Activated naive CD8-positive, alpha-beta T cell treated with anti-CD3 and anti-CD28 coated beads, Interleukin-2, amount 10 ng/mL, durations not matched to agents 7 days and 5 days (primary cell): ENCODE measurements around the gene F8. TPM values are rescaled to one million over a fixed set of nuclear protein-coding genes. Genes with fewer than 3 reads are reported as not detected.

Experiments used
- microRNA-seq: library from miRNA; unstranded; fragments of <30 nt; microRNA quantifications from one replicate; pipeline ENCODE4 v1.2.0, GENCODE V29; 2022
- total RNA-seq, 2 experiments: library from RNA; stranded (reverse); gene quantifications; one replicate each; pipeline ENCODE4 v1.2.3, GENCODE V29; 2021

Gene F8
- total RNA-seq, 2 experiments from 2014 or later = 6.8 to 7.8 TPM

Small RNAs within 50 kb of the gene (microRNA-seq; reads per million reads assigned to microRNA genes)
- gene MIR1184-1 = not detected

Other genes with a start within 250 kb of the F8 start
- 10 to 100 TPM; 59.8 to 64.9 TPM for gene MPP1, start 217.2 kb downstream of the F8 start, total RNA-seq
- 1 to 10 TPM in 1 of 2 experiments, not detected in 1; 1.6 TPM for gene SMIM9, start 188.1 kb downstream of the F8 start, total RNA-seq
- 10 to 100 TPM; 47.9 to 50.5 TPM for gene F8A1, start 136.4 kb downstream of the F8 start, total RNA-seq
- 10 to 100 TPM; 44.3 to 47.4 TPM for gene FUNDC2, start 4.1 kb upstream of the F8 start, total RNA-seq
- 1 to 10 TPM; 6.7 to 7.5 TPM for gene CMC4, start 48.4 kb upstream of the F8 start, total RNA-seq
- 10 to 100 TPM; 24.5 TPM for gene MTCP1, start 48.4 kb upstream of the F8 start, total RNA-seq
- gene BRCC3, start 48.8 kb upstream of the F8 start, total RNA-seq = 10 to 100 TPM; 25.0 to 26.0 TPM
- 10 to 100 TPM; 44.7 to 49.2 TPM for gene VBP1, start 193.7 kb upstream of the F8 start, total RNA-seq
- 1 to 10 TPM; 9.4 to 9.8 TPM for gene RAB39B, start 241.8 kb upstream of the F8 start, total RNA-seq